ENCODE results near the gene DPPA2.
"Not testable (repeated sequence)": the region's sequence is repeated elsewhere in the genome, so short reads cannot be mapped to it uniquely, and the experiment has no call there.

DPPA2 gene, protein sequence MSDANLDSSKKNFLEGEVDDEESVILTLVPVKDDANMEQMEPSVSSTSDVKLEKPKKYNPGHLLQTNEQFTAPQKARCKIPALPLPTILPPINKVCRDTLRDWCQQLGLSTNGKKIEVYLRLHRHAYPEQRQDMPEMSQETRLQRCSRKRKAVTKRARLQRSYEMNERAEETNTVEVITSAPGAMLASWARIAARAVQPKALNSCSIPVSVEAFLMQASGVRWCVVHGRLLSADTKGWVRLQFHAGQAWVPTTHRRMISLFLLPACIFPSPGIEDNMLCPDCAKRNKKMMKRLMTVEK

GRCh38 chr3:109316162-109316730 is at the start of gene DPPA2:
DPPA2 (minus strand) TSS chr3:109316517; CDS start chr3:109314542, 1,975 bp downstream.
- DNase-seq = no peak

DNA sequence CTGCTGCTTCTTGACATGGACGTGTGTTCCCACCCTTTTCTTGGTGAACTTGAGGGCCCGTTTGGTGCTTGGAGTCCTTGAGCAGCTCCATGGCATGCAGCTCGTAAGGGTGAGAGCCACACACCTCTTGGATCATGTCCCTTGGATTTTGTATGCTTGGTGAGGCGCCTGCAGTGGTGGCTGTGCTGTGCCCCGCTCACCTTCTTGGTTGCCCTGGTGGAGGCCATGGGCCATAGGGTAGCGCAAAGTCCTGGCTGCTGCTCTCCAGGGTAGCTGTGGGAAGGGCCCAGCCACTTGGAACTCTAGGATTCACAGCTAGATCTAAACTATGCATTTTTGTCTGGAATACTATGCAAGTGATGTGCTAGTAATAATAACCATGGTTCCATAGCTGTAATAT is 47.8 kb upstream of the DPPA2 start:
- no peak for DNase-seq

- DNase-seq = no peak
Measured at GRCh38 chr3:109363634-109364033, 47.3 kb upstream of the DPPA2 start.

DNA sequence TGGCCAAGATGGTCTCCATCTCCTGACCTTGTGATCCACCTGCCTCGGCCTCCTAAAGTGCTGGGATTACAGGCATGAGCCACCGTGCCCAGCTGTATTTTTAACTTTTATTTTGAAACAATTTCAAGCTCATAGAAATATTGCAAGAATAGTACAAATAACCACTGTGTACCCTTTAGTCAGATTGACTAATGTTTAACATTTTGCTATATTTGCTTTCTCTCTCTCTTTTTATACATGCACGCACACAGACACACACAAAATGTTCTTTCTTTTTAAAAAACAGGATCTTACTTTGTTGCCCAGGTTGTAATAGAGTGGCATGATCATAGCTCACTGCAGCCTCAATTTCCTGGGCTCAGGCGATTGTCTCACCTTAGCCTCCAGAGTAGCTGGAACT is 46.5 kb upstream of the DPPA2 start:
- DNase-seq = no peak

DNA sequence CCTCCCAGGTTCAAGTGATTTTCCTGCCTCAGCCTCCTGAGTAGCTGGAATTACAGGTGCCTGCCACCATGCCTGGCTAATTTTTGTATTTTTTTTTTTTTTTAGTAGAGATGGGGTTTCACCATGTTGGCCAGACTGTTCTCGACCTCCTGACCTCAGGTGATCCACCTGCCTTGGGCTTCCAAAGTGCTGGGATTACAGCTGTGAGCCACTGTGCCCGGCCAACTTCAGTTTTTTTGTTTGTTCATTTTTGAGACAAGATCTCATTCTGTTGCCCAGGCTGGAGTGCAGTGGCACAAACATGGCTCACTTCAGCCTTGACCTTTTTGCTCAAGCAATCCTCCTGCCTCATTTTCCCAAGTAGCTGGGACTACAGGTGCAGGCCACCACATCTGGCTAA is 42.5 kb upstream of the DPPA2 start:
- not testable (repeated sequence) for DNase-seq

DNA sequence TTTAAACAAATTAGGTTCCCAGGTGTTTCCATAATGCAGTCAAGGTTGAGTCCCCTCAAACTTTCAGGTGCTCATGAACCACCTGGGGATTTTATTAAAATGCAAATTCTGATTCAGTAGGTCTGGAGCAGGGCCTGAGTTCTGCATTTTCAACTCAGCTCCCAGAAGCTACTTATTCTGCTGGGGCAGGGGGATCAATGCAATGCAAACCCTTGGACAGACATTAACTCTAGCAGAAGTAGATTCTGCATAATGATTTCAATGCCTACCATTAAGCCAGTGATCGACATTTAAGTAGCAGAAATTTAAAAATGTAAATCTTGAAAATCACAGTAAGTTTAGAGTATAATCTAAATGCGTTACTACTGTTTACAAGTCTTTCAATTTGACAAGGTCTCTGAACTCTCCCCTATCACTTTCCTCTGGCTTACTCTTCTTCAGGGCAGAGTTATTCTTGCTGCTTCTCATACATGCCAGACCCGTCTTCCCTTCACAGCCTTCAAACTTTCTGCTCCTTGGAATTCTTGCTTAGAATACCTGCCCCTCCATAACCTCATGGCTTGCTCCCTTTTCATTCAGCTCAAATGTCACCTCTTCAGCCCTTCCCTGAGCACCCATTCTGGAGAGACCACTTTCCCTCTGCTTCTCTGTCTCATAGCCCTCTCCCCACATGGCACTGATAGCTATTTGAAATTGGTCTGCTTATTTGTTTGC is 40.3 kb upstream of the DPPA2 start:
- no peak for DNase-seq

DNA sequence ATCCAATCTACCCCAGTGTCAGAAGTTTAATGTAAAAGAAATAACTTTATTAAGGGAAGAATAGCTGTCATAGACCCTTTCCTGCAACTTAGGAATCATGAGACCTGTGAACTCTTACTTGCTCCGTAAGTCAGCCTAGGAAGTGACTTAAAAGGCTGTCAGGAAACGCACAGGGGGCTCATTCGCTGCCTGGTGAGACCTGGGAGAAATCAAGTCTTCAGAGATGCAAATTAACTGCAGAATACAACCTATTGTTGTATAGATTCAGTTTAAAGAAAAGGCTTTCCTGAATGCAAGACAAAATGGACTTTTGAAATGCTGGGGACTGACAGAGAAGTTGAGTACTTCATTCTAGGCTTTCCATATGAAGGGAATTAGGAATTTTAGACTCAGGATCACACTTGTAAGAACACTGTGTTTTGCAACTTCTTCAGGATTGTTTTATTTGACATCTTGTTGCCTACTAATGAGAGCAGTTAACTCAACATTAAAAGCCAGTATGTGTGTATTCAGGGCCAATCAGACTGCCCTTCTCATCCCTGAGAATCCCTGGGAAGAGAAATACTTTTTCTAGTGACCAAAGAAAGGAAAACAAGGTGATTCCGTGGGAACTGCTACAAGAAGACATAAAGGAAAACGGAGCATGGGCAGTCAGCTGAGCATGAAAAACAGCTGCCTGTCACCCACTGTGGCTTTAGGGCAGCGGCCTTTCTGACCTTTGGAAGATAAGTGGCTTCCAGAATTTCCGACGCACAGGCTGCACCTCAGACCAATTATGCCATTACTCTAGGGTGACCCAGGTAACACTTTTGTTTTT is 39.5 kb upstream of the DPPA2 start:
- DNase-seq = no peak

DNA sequence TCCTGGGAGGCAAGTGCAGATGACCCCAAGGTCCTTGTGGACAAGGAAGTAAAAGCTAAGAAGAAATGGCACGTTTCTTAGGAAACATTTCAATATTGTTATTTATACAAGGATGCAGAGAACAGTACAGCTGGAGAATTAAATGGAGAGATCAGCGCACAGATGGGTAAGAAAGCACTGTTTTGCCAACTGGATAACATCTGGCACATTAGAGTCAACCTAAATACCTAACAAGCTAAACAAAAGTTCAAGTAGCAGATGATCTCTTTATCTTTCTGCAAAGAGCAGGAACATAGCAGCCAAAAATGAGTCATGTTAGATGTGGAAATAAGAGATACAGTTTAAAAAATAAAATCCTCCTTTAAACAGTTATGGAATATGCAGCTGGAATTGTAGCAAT is 36.7 kb upstream of the DPPA2 start:
- no peak for DNase-seq

- no peak for DNase-seq
Measured at GRCh38 chr3:109351231-109351630, 34.9 kb upstream of the DPPA2 start.

DNA sequence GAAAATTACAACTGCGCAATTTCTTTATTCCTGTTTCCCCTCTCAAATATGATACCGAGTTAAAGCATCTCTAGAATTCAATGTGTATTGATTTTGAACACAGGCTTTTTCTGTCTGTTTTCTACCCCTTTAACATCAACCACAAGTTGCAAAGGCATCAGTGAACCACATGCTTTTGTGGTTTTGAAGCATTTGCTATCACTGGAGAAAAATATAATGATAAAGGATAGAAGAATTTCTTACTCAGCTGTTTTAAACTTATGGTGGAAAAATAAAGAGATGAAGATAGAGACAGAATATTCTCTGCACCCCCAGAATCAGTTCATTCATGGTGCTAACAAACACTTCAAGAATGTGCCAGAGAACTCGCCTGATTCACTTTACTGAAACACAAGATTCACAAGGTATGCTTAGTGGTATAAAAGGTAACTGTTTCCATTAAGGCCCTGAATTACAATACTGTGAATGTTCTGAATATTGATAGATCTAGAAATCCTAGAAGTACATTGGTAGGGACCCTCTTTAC is 30.5 kb upstream of the DPPA2 start:
- DNase-seq = no peak

DNA sequence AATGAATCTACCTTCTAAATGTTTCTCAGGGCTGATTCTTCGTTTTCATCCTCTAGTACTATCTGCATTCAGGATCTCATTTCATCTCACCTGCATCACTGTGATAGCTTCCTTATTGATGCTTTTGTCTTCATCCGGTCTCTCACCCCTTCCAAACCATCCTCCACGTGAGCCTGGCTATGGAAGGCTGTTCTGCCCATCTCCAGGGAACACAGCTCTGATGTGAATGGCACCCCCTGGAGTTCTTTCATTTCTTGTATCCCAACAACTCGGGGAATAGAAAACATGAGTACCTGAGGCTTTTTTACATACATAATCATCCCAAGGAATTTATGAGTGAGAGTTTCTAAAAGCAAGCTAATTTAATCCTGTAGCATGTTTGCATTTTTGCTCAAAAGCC is 29.8 kb upstream of the DPPA2 start:
- no peak for DNase-seq

DNA sequence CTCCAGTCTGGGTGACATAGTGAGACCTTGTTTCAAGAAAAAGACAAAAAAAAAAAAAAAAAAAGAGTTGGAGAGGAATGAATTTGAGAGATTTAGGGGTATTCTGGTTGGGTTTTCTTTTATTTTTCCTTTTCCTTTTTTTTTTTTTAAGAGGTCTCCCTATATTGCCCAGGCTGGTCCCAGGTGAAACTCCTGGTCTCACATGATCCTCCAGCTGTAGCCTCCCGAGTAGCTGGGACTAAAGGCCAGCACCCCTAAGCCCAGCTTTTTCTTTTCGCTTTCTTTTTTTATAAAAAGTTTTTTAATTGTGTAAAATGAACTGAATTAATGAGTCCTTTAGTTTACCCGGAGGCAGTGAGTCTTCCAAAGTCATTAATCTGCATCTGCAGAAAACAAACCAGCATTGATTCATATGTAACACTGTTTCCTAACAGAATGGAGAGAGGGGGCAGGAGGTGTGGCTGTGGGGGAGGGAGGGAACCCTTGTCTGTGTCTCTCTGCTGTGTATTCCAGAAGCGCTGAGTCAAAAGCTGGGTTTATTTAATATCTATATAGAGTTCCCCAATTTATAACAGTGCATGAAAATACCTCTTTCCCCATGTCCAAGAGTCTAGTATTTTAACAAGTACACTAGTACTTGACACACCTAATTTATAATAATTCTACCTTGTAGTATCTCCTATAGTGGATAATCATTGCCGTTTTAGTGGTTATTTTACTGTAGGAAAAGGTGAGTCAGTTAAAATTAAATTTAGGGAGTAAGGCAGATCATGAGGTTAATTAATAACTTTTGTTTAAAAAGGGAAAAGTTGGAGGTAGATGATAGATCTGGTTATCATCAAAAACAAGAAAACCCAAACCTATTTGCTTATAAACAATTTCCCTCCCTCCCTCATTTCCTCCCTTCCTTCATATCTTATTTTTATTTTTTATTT is 23.7 kb upstream of the DPPA2 start:
- no peak for DNase-seq

- no peak for DNase-seq
Measured at GRCh38 chr3:109339197-109339596, 22.9 kb upstream of the DPPA2 start.

- DNase-seq = no peak
Measured at GRCh38 chr3:109338322-109338721, 22.0 kb upstream of the DPPA2 start.

DNA sequence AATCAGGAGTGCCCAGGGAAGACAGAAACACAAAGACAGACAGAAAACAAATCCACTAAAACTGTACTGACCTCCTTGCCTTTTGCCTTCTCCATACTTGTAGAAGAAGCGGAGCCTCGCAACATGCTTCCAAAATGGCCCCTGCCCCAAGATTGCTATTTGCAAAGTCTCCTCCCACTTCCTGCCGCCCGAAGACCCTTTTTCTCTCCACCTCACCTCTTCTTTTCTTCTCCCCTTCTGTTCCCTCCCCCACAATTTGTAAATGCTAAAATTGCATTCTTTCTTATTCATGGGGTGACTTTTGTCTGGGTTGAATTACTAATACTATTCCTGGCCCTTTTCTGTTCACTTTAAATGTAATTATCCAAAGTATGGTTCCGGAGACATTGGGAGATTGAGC is 21.1 kb upstream of the DPPA2 start, which contains the start of gene DPPA4:
Gene DPPA4, minus strand, starts transcription at position 154 of the 400 bp plus-strand sequence. Its CDS starts 29 bp downstream, at position 125.
- DNase-seq = no peak

DNA sequence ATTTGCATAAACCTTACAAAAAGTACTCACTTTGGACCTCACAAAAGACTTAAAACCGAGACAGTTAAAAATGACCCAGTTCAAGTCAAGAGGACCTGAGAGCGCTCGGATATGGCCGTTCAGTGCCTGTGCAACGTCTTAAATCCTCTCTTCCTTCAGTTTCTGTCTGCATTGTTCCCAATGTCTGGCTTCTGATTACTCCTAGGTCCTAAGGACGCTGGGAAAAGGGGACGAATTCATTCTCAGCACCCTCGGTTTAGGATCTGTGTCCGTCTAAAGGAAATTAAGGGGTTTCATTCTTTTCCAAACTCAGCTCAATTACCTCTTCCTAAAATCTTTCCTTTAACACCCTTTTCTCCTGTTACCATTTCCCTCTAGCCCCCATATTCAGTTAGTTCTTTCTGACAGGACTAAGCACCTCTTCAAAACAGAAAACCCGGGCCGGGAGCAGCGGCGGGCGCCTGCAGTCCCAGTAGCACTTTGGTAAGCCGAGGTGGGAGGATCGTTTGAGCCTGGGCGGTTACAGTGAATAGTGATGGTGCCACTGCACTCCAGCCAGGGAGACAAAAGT is 20.1 kb upstream of the DPPA2 start:
- DNase-seq = no peak

DNA sequence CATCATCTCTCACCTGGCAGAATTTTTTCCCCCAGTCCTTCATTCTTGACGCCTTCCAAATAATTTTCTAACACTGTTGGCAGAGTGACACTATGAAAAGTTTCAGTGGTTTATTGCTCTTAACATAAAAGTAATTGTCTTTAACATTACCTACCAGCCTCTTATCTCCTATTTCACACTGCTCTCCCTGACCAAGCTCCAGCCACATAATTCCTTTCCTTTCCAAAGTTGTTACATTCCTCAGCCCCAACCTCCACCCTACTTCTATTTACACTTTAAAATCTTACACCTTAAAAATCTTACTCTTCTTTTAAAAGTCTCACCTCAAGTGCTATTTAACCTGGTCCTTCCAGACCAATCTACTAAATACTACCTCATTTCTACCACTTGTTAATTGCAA is 18.3 kb upstream of the DPPA2 start:
- DNase-seq = no peak

DNA sequence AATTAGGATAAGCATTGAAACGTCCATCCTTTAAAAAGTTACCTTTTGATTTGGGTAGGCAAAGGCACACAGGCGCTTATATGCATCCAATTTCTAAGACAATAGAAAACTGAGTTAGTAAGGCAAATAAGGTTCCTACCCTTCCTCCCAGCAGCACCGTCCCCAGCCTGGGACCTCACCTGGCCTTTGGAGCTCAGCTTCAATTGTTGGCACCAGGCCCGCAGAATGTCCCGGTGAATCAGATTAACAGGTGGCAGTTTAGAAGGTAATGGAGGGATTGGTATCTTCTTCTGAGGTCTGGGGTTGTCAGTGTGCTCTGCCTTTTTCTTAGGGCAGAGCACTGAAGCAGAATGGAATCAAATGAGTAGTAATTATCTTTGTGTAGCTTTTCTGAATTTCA is 15.4 kb upstream of the DPPA2 start:
- no peak for DNase-seq

DNA sequence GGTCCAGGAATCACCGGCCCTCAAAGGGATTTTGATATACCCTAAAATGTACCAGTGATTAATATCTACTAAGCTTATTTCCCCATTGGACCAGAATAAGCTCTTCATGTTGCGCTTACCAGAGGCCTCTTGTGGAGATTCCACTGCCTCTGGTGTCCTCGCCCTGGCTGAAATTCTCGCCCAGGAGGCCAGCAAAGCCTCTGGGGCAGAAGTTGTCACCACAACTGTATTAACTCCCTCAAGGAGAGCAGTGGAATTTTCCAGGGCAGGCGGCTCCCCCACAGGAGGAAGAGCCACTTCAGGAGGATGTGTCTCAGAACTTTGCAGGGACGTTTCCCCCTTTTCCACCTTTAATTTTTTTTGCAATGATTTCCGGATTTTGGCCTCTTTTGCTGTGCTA is 14.1 kb upstream of the DPPA2 start:
- DNase-seq = no peak

DNA sequence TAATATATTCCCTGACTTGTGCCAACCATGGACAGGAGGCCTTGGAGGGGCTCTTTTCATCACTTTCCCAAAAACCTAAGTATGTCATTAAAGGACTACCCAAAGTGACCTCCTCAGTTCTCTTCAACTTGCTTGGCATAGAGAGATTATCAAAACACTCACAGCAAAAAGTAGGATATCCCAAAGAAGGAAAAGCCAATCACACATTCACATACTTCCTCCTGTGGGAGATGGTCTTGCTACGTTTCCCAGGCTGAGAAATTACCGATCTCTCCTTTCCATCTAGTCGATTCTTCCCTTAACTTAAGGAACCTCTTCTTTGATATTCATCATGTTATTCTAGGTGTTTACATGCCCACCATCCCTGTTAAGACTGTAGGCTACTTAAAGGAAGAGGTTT is 11.9 kb upstream of the DPPA2 start:
- DNase-seq = no peak

DNA sequence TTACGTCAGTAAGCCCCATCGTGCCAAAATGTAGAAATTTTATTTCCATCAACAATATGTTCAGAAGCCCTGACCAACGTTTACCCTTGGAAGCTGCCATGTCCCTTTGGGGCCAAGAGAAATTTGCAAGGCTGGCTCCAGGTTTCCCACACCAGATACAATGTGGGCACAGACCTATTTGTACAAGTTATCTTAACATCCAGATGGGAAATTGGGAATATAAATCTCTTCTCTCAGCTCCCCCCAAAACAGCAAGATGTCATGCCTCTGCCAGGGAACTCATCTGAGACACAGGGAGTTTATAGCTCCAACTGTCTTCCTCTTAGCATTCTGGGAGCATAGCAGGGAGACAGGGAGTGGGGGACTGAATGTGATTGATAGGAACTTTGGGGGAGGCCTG is 9.3 kb upstream of the DPPA2 start:
- no peak for DNase-seq

GRCh38 chr3:109325109-109325508 is 8.8 kb upstream of the DPPA2 start:
- no peak for DNase-seq

All from activated effector memory CD4-positive, alpha-beta T cell treated with anti-CD3 and anti-CD28 coated beads, Interleukin-2, amount 50 U/mL, for 16 hours (primary cell).